ENCODE data around the gene HPS4. TPM values are rescaled to one million over a fixed set of nuclear protein-coding genes. Genes with fewer than 3 reads are reported as not detected.
A peak's percentile ranks its signal among the peaks of the same experiment; 100 is the strongest.

Gene HPS4
- total RNA-seq, 1 experiment from 2014 or later = 46.1 TPM

DNA sequence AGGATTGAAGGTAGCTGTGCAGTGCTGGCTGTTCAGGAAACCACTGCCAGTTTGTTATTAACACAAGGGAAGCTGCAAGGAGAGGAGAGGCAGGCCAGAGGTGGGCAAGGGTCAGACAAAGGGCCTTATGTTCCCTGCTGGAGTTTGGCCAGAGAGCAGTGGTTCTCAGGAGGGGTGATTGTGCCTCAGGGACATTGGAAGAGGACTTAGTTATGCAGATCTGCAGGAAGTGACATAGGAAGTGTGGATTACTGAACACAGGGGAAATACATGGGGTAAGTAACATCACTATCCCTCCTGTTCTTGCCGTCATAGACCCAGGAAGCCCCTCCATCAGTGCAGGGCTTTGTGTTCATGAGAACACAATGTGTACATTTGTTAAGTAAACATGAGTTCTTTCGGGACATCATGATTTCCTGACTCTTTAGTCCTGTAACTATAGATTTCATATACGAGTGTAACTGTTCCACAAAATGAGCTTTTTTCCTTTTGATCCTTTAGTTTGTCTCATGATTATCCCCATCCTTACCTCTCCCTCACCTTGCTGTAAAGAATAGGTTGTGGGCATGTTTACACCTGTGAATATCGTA is 6.0 kb upstream of the HPS4 start:
- Histone ChIP-seq H3K9me3 (ENCODE audit: low read length) (no peaks in the 10 kb centered on the region), H3K4me2 (ENCODE audit: low read depth, low read length, poor library complexity, severe bottlenecking) (no peak overlapping the region), H3K4me3 (ENCODE audit: low read length) (no peak overlapping the region), H3K27me3 (ENCODE audit: low read length) (no peaks in the 10 kb centered on the region), H3K27ac (ENCODE audit: low read length) (peak overlapping the region; percentile 91; the same call in 1 of the 2 replicates), H2AFZ (ENCODE audit: low read length) (no peak overlapping the region), H3K9me2 (replicated peaks; ENCODE audit: insufficient read depth, low read length) (no peaks in the 10 kb centered on the region), H3K79me2 (ENCODE audit: low read length) (peaks cover 55% of the 10 kb centered on the region), H3K36me3 (ENCODE audit: insufficient read depth, low read length) (peaks cover 48% of the 10 kb centered on the region), H3K4me1 (ENCODE audit: low read length) (peaks cover 45% of the 10 kb centered on the region), H3K9ac (ENCODE audit: low read length) (no peak overlapping the region), H4K20me1 (ENCODE audit: insufficient read depth, low read depth, low read length) (0 out of 2 replicates have a peak, but pooled peaks cover 2% of the 10 kb centered on the region)
- no peak for DNase-seq

DNA sequence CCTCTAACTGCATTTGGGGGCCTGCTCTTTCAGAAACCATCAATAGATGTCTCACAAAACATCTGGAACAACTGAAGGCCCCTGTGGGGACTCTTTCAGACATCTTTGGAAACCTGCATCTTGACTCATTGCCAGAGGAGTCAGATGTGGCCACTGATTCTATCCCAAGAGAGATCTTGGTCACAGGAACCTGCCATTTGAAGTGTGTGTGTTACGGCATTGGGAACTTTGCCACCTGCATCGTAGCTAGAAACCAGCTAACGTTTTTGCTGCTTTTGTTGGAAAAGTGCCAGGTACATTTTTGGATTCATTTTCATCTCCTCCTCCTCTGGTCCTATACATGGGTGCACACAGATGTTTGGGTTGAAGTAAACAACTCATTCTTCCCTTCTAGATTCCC is 4.4 kb upstream of the HPS4 start:
- no peaks in the 10 kb centered on the region for H3K27me3 ChIP-seq (ENCODE audit: low read length)
- peaks cover 33% of the 10 kb centered on the region for H3K36me3 ChIP-seq (ENCODE audit: insufficient read depth, low read length)
- H3K4me3 ChIP-seq (ENCODE audit: low read length) = no peak overlapping the region
- H2AFZ ChIP-seq (ENCODE audit: low read length) = no peak overlapping the region
- peak overlapping the region; percentile 46 for H3K4me2 ChIP-seq (ENCODE audit: low read depth, low read length, poor library complexity, severe bottlenecking)
- H3K79me2 ChIP-seq (ENCODE audit: low read length) = peaks cover 60% of the 10 kb centered on the region
- H3K4me1 ChIP-seq (ENCODE audit: low read length) = peaks cover 49% of the 10 kb centered on the region
- DNase-seq = peak; percentile 57
- H3K9me2 ChIP-seq (replicated peaks; ENCODE audit: insufficient read depth, low read length) = no peaks in the 10 kb centered on the region
- peak overlapping the region; percentile 91 for H3K27ac ChIP-seq (ENCODE audit: low read length)
- H4K20me1 ChIP-seq (ENCODE audit: insufficient read depth, low read depth, low read length) = no peaks in the 10 kb centered on the region
- no peaks in the 10 kb centered on the region for H3K9me3 ChIP-seq (ENCODE audit: low read length)
- peak overlapping the region; percentile 44 for H3K9ac ChIP-seq (ENCODE audit: low read length)

DNA sequence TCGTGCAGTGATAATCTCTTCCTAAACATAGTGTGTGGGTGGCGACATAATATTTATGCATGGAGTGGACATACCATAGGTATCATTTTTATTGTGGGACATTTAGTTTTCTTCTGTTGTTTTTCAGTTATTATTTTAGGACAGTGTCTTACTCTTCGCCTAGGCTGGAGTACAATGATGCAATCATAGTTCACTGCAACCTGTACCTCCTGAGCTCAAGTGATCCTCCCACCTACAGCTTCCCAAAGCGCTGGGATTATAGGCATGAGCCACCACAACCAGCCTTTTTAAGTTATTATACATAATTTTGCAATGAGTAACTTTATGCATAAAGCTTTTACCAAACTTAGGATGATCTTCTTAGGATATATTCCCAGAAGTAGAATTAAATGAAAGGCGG is 2.8 kb upstream of the HPS4 start:
- H3K4me2 ChIP-seq (ENCODE audit: low read depth, low read length, poor library complexity, severe bottlenecking) = no peak overlapping the region
- H3K27ac ChIP-seq (ENCODE audit: low read length) = peak overlapping the region; percentile 91
- H3K4me3 ChIP-seq (ENCODE audit: low read length) = no peak overlapping the region
- H4K20me1 ChIP-seq (ENCODE audit: insufficient read depth, low read depth, low read length) = no peaks in the 10 kb centered on the region
- DNase-seq = no peak
- peaks cover 63% of the 10 kb centered on the region for H3K79me2 ChIP-seq (ENCODE audit: low read length)
- peaks cover 28% of the 10 kb centered on the region for H3K36me3 ChIP-seq (ENCODE audit: insufficient read depth, low read length)
- H3K9ac ChIP-seq (ENCODE audit: low read length) = no peak overlapping the region
- peaks cover 65% of the 10 kb centered on the region for H3K4me1 ChIP-seq (ENCODE audit: low read length)
- no peak overlapping the region for H2AFZ ChIP-seq (ENCODE audit: low read length)
- H3K9me2 ChIP-seq (replicated peaks; ENCODE audit: insufficient read depth, low read length) = no peaks in the 10 kb centered on the region
- H3K9me3 ChIP-seq (ENCODE audit: low read length) = no peaks in the 10 kb centered on the region
- H3K27me3 ChIP-seq (ENCODE audit: low read length) = no peaks in the 10 kb centered on the region

DNA sequence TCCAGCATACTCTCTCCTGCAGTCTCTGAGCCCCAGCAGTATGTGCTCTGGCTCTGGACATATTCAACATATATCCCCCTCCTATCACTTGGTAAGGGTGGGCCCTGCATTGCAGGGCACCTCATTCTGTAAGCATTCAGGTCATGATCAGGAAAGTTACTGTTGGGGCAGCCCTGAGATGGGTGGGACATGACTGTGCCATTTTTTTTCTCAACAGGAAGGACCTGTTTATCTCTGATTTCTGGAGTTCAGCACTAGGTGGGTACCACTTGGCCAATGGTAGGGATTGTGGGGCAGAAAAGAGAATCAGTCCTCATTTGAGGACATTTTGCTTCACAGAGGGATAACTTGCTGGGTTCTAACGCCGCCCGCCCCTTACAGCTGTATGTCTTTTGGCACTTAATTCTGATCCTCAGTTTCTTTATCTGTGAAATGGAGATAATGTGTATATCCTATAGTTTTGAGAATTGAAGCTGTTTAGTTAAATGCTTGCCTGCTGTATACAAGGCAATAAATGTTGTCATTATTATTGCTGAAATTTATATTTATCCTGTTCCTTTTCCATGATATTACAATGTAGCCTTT is 2.3 kb upstream of the HPS4 start:
- Histone ChIP-seq H3K4me3 (ENCODE audit: low read length) (0 out of 2 replicates have a peak overlapping the region, but pooled peaks have one; percentile 73), H4K20me1 (ENCODE audit: insufficient read depth, low read depth, low read length) (no peaks in the 10 kb centered on the region), H3K36me3 (ENCODE audit: insufficient read depth, low read length) (peaks cover 23% of the 10 kb centered on the region), H3K27me3 (ENCODE audit: low read length) (no peaks in the 10 kb centered on the region), H3K27ac (ENCODE audit: low read length) (peak overlapping the region; percentile 91), H3K9me3 (ENCODE audit: low read length) (no peaks in the 10 kb centered on the region), H3K9ac (ENCODE audit: low read length) (peak overlapping the region; percentile 80; the same call in 1 of the 2 replicates), H3K79me2 (ENCODE audit: low read length) (peaks cover 66% of the 10 kb centered on the region), H2AFZ (ENCODE audit: low read length) (no peak overlapping the region), H3K9me2 (replicated peaks; ENCODE audit: insufficient read depth, low read length) (no peaks in the 10 kb centered on the region), H3K4me2 (ENCODE audit: low read depth, low read length, poor library complexity, severe bottlenecking) (peak overlapping the region; percentile 92), H3K4me1 (ENCODE audit: low read length) (peaks cover 70% of the 10 kb centered on the region)
- DNase-seq = no peak

DNA sequence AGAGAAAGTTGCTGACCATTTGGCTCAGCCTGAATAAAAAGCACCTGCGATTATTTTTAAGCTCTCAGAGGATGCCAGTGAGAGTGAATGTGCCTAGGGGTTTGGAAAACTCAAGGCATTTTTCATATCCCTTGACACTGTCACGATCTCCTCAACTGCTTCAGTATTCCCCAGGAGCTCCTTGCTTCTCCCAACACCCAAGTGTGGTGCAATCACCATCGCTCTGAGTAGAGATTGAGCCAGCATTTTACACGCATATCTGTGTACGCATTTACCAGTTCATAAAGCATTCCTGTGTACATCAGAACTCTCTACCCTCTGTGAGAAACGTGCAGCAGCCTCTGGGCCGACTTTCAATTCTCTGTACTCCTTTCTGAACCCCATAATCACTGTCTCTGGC is 1.4 kb upstream of the HPS4 start:
- Histone ChIP-seq H3K9ac (ENCODE audit: low read length) (peak overlapping the region; percentile 80), H3K36me3 (ENCODE audit: insufficient read depth, low read length) (peaks cover 16% of the 10 kb centered on the region), H3K4me2 (ENCODE audit: low read depth, low read length, poor library complexity, severe bottlenecking) (peak overlapping the region; percentile 92), H3K9me3 (ENCODE audit: low read length) (no peaks in the 10 kb centered on the region), H3K4me3 (ENCODE audit: low read length) (peak overlapping the region; percentile 73), H3K79me2 (ENCODE audit: low read length) (peaks cover 75% of the 10 kb centered on the region), H4K20me1 (ENCODE audit: insufficient read depth, low read depth, low read length) (no peaks in the 10 kb centered on the region), H3K27me3 (ENCODE audit: low read length) (no peaks in the 10 kb centered on the region), H3K4me1 (ENCODE audit: low read length) (peaks cover 79% of the 10 kb centered on the region), H2AFZ (ENCODE audit: low read length) (no peak overlapping the region), H3K27ac (ENCODE audit: low read length) (peak overlapping the region; percentile 91), H3K9me2 (replicated peaks; ENCODE audit: insufficient read depth, low read length) (no peaks in the 10 kb centered on the region)
- no peak for DNase-seq

DNA sequence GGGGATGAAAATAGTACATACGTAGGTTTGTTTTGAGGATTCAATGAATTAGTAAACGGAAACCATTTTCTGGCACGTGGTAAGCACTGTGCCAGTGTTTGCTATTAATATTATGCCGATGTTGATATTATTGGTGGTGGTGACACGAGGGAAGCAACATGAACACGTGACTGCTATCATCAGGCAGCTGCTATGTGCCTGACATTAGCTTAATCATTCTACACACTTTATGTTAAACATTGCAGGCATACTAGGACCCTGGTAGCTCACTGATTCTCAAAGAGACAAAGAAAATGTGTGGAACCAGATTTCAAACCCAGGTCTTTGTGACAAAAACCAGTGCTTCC is 750 bp upstream of the HPS4 start:
- Histone ChIP-seq H3K9ac (ENCODE audit: low read length) (peak overlapping the region; percentile 80), H3K9me3 (ENCODE audit: low read length) (no peaks in the 10 kb centered on the region), H3K4me2 (ENCODE audit: low read depth, low read length, poor library complexity, severe bottlenecking) (peak overlapping the region; percentile 92), H3K4me3 (ENCODE audit: low read length) (peak overlapping the region; percentile 73), H3K9me2 (replicated peaks; ENCODE audit: insufficient read depth, low read length) (no peaks in the 10 kb centered on the region), H3K27ac (ENCODE audit: low read length) (peak overlapping the region; percentile 91), H4K20me1 (ENCODE audit: insufficient read depth, low read depth, low read length) (no peaks in the 10 kb centered on the region), H3K36me3 (ENCODE audit: insufficient read depth, low read length) (peaks cover 10% of the 10 kb centered on the region; the same call in 1 of the 2 replicates), H3K27me3 (ENCODE audit: low read length) (no peaks in the 10 kb centered on the region), H3K79me2 (ENCODE audit: low read length) (peaks cover 81% of the 10 kb centered on the region), H2AFZ (ENCODE audit: low read length) (peak overlapping the region; percentile 4; the same call in 1 of the 2 replicates), H3K4me1 (ENCODE audit: low read length) (peaks cover 86% of the 10 kb centered on the region)
- DNase-seq = peak; percentile 68

DNA sequence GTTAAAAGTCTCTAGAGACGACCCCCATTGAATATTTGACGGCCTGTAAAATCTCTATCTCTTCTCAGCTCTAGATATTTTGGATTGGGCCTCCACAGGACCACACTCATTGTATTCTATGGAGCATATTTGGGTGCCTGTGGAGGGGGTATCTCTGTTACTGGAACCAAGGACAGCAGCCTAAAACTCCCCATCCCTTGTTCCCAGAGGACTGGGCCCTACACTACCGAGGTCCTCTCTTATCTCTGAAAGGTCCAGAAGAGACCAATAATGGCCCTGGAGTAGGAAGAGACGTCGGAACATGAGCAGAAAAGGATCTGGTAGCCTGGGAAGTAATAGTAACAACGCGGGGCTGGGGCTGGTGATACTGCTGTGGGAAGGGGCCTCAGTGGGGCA is 542 bp downstream of the HPS4 start:
- Histone ChIP-seq H3K79me2 (ENCODE audit: low read length) (peaks cover 93% of the 10 kb centered on the region), H3K9me2 (replicated peaks; ENCODE audit: insufficient read depth, low read length) (no peaks in the 10 kb centered on the region), H3K4me1 (ENCODE audit: low read length) (peaks cover 84% of the 10 kb centered on the region), H2AFZ (ENCODE audit: low read length) (no peak overlapping the region), H3K9ac (ENCODE audit: low read length) (peak overlapping the region; percentile 80), H3K27ac (ENCODE audit: low read length) (peak overlapping the region; percentile 91), H3K36me3 (ENCODE audit: insufficient read depth, low read length) (peaks cover 4% of the 10 kb centered on the region; the same call in 1 of the 2 replicates), H3K4me3 (ENCODE audit: low read length) (peak overlapping the region; percentile 73), H3K4me2 (ENCODE audit: low read depth, low read length, poor library complexity, severe bottlenecking) (peak overlapping the region; percentile 92), H3K27me3 (ENCODE audit: low read length) (no peaks in the 10 kb centered on the region), H4K20me1 (ENCODE audit: insufficient read depth, low read depth, low read length) (no peaks in the 10 kb centered on the region), H3K9me3 (ENCODE audit: low read length) (no peaks in the 10 kb centered on the region)
- DNase-seq = no peak

DNA sequence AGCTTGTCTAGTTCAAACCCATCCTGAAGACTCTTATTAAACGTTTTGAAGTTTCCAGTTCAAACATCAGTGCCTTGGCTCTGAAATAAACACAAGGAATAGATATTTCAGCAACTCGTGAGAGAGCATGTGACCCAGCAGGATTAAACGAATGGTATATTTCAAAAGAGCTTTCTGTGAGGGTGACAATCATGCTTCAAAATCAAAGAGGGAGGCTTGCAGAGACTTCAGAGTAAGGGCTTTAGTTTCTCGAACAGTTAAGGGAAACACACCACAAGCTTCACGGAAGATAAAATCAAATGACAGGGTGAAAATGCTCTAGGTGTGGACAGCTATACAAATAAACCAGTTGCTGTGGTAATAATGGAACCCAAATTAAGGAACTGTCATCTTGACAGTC is 1.4 kb downstream of the HPS4 start:
- Histone ChIP-seq H3K4me1 (ENCODE audit: low read length) (peaks cover 80% of the 10 kb centered on the region), H3K79me2 (ENCODE audit: low read length) (peaks cover 96% of the 10 kb centered on the region), H3K4me2 (ENCODE audit: low read depth, low read length, poor library complexity, severe bottlenecking) (peak overlapping the region; percentile 92), H3K27ac (ENCODE audit: low read length) (peak overlapping the region; percentile 91), H3K9me3 (ENCODE audit: low read length) (no peaks in the 10 kb centered on the region), H3K9me2 (replicated peaks; ENCODE audit: insufficient read depth, low read length) (no peaks in the 10 kb centered on the region), H2AFZ (ENCODE audit: low read length) (no peak overlapping the region), H3K36me3 (ENCODE audit: insufficient read depth, low read length) (peaks cover 10% of the 10 kb centered on the region; the same call in 1 of the 2 replicates), H3K9ac (ENCODE audit: low read length) (peak overlapping the region; percentile 80), H4K20me1 (ENCODE audit: insufficient read depth, low read depth, low read length) (no peaks in the 10 kb centered on the region), H3K27me3 (ENCODE audit: low read length) (no peaks in the 10 kb centered on the region), H3K4me3 (ENCODE audit: low read length) (peak overlapping the region; percentile 73)
- peak; percentile 67 for DNase-seq

Measured in Karpas-422 (cell line).